Pulmonary artery endothelial cell (primary cell): ENCODE measurements around the gene ADAMTS14. TPM values are rescaled to one million over a fixed set of nuclear protein-coding genes. Genes with fewer than 3 reads are reported as not detected.
"Not testable (repeated sequence)": the region's sequence is repeated elsewhere in the genome, so short reads cannot be mapped to it uniquely, and the experiment has no call there.

ENCODE experiments used
- DNase-seq: peaks from one replicate; pipeline ENCODE4 v3.0.0-alpha.2; 2011; ENCODE audit warnings: low read depth, low spot score
- total RNA-seq: library from RNA; depleted of rRNA; stranded (reverse); fragments of >200 nt; gene quantifications from 2 replicates; pipeline ENCODE4 v1.2.3, GENCODE V29; 2014

Gene ADAMTS14
- under 0.01 TPM in 1 of 2 replicates, not detected in the other for total RNA-seq

GRCh38 chr10:70672165-70673042 is at the start of gene ADAMTS14:
TSS of gene ADAMTS14 (plus strand) at chr10:70672506. CDS start at chr10:70672803, 297 bp downstream.
- DNase-seq: no peak

GRCh38 chr10:70622541-70622940 is 49.8 kb upstream of the ADAMTS14 start:
- no peak for DNase-seq

- no peak for DNase-seq
Observed at GRCh38 chr10:70622981-70623844, 49.1 kb upstream of the ADAMTS14 start.

GRCh38 chr10:70626056-70626455 is 46.2 kb upstream of the ADAMTS14 start:
- no peak for DNase-seq

GRCh38 chr10:70629338-70629737 is 43.0 kb upstream of the ADAMTS14 start:
- no peak for DNase-seq

- DNase-seq: not testable (repeated sequence)
Observed at GRCh38 chr10:70631735-70632134, 40.6 kb upstream of the ADAMTS14 start.

GRCh38 chr10:70634011-70634410 is 38.3 kb upstream of the ADAMTS14 start:
- no peak for DNase-seq

GRCh38 chr10:70634515-70634914 is 37.8 kb upstream of the ADAMTS14 start:
- DNase-seq: not testable (repeated sequence)

GRCh38 chr10:70639640-70640383 is 32.5 kb upstream of the ADAMTS14 start:
- not testable (repeated sequence) for DNase-seq

- not testable (repeated sequence) for DNase-seq
Observed at GRCh38 chr10:70643272-70643671, 29.0 kb upstream of the ADAMTS14 start.

GRCh38 chr10:70644959-70645358 is 27.3 kb upstream of the ADAMTS14 start:
- not testable (repeated sequence) for DNase-seq

GRCh38 chr10:70647086-70647485 is 25.2 kb upstream of the ADAMTS14 start:
- no peak for DNase-seq

- no peak for DNase-seq
Observed at GRCh38 chr10:70648427-70648826, 23.9 kb upstream of the ADAMTS14 start.

GRCh38 chr10:70649526-70649925 is 22.8 kb upstream of the ADAMTS14 start:
- DNase-seq: no peak

GRCh38 chr10:70650104-70650503 is 22.2 kb upstream of the ADAMTS14 start:
- DNase-seq: no peak

GRCh38 chr10:70650718-70651117 is 21.6 kb upstream of the ADAMTS14 start:
- DNase-seq: no peak

GRCh38 chr10:70651661-70652060 is 20.6 kb upstream of the ADAMTS14 start:
- DNase-seq: no peak

GRCh38 chr10:70652761-70653657 is 19.3 kb upstream of the ADAMTS14 start:
- no peak for DNase-seq

GRCh38 chr10:70655316-70655715 is 17.0 kb upstream of the ADAMTS14 start:
- DNase-seq: no peak

GRCh38 chr10:70656489-70656888 is 15.8 kb upstream of the ADAMTS14 start:
- peak; percentile 10 for DNase-seq
